HG03159 (cell line): ENCODE results near the gene PLG.
"Not testable (repeated sequence)": the region's sequence is repeated elsewhere in the genome, so short reads cannot be mapped to it uniquely, and the experiment has no call there.

Experiments used
- ATAC-seq: cut with Tn5 transposase; IDR thresholded peaks from one replicate; pipeline ENCODE4 v1.9.1; 2021; ENCODE audit warnings: mild to moderate bottlenecking, moderate library complexity; ENCODE audit not compliant: unreplicated experiment

The PLG gene

GRCh38 chr6:160697826-160698225 lies 4.2 kb upstream of the PLG start:
- no peak for ATAC-seq

GRCh38 chr6:160704688-160705087 lies 2.6 kb downstream of the PLG start:
- not testable (repeated sequence) for ATAC-seq

DNA sequence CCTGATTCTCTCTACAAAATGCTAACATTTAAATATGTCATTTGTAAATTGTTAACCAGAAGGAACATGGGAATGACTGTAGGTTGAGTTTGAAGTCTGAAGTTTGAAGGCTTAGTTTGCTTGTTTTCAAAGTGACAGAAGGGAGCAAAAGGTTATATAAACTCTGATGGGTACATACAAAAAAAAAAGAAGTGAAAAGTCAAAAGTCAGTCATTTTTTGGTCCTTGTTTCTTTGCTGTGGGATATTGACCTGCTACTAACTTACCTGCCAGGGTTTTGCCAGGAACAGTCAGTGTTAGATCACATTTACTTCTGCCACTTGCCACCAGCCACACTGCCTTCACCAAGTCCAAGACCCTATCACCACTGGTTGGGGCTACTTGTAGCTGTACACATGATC lies 6.9 kb downstream of the PLG start:
- not testable (repeated sequence) for ATAC-seq

GRCh38 chr6:160714731-160715316 lies 12.8 kb downstream of the PLG start:
- ATAC-seq: no peak

GRCh38 chr6:160730911-160731310 lies 28.9 kb downstream of the PLG start:
- peak; percentile 38 for ATAC-seq

- ATAC-seq: peak; percentile 78
Observed at GRCh38 chr6:160733050-160733646, 31.1 kb downstream of the PLG start.

DNA sequence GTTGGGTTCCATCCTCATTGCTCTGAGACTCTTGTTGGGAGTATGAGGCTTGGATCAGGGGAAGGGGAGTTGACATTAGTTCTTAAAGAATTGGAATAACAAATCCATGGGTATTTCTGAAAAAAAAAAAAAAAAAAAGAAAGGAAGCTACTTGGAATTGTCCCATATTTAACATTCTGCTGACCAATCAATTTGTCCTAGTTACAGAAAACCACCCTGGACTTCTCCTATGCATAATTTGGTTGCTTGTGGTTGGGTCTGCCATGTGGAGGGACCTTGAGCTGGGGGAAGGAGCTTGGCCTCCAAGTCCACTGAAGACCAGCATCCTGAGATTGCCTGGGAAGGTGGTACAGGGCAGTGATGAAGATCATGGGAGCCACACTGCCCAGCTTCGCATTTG lies 32.6 kb downstream of the PLG start:
- ATAC-seq: no peak

- peak; percentile 50 for ATAC-seq
Observed at GRCh38 chr6:160735523-160735922, 33.5 kb downstream of the PLG start.

DNA sequence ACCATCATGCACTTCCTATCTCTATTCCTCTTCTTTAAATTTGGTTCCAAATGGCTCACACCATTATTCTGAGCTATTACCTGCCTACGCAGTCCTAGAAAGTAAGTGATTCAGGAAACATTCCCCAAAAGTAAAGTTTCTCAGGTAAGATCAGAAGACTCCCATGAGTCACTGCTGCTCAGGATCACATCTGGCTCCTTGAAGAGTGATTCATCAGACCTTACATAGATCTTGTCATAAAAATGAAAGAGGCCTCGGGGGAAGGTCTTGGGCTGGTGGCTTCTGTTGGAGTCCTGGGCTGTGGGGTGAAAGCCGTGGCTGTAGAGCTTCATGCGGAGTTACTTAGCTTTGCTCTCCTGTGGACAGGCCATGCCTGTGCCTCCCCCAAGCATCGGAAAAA lies 35.9 kb downstream of the PLG start:
- no peak for ATAC-seq

GRCh38 chr6:160739955-160740354 lies 37.9 kb downstream of the PLG start:
- no peak for ATAC-seq

- ATAC-seq: peak; percentile 98
Observed at GRCh38 chr6:160741012-160741411, 39.0 kb downstream of the PLG start.

GRCh38 chr6:160742090-160742489 lies 40.0 kb downstream of the PLG start:
- peak; percentile 51 for ATAC-seq

GRCh38 chr6:160750276-160750689 lies 48.2 kb downstream of the PLG start:
- ATAC-seq: peak; percentile 88

- ATAC-seq: not testable (repeated sequence)
Observed at GRCh38 chr6:160753211-160753610, 51.2 kb downstream of the PLG start.

DNA sequence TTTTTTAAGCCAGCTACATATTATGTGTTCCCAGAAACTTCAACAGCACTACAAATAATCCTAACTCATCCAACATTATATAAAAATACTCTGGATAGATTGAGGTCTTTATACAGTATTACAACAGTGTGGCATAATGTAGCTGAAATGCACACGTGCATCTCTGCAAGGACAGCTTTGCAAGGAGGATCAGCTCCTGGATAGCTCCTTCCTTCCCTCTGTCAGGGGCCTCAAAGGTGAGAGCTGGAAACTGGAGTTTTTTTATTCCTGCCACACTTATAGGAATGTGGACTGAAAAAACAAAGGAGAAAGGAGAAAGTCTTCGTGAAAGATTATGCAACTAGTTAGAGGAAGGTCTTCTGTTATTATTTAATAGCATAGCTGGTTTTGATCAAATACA lies 53.1 kb downstream of the PLG start:
- ATAC-seq: no peak

- no peak for ATAC-seq
Observed at GRCh38 chr6:160756021-160756420, 54.0 kb downstream of the PLG start.

GRCh38 chr6:160756871-160757270 lies 54.8 kb downstream of the PLG start:
- ATAC-seq: no peak

DNA sequence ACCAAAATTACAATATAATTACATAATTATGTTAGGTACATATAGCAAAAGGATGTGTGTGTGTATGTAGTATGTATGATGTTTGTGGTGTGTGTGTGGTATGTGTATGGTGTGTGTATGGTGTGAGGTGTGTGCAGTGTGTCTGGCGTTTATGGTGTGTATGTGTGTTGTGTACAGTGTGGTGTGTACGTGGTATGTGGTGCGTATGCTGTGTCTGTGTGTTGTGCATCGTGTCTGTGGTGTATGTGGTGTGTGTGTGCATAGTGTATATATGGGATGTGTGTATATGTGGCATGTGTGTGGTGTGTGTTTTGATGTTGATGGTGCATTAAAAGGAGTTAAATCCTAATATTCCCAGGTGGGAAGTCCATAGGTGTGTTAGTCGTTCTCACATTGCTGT lies 62.8 kb downstream of the PLG start:
- ATAC-seq: no peak

- ATAC-seq: no peak
Observed at GRCh38 chr6:160765412-160765811, 63.4 kb downstream of the PLG start.

- ATAC-seq: no peak
Observed at GRCh38 chr6:160766657-160766988, 64.6 kb downstream of the PLG start.

DNA sequence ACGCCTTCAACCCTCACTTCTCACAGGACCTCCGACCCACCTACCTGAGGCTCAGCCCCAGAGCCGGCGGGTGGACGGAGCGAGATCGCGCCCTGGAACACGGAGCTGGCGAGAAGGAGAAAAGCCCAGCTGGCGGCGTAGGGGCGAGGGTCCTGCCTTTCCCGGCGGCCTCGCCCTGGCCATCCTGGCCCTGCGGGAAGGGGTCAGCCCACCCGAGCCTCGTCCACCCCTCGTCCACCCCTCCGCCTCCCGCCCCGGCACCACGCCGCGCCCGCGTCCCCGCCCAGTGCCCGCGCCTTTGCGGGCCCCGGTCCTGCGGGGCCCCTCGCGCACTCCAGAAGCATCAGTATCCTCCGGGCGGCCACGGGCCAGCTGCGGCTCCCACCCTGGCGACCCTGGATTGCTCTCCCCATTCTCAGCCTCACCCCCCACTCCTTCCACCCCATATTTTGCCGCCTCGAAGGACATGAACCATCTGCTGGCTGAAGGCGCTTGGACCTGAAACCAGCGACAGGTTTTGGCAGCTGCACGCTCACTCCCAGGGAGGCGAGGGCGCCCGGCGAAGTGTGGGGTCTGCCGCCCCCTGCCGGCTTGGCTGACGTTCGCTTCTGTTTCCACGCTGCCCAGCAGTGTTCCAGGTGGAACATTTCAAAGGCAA lies 65.1 kb downstream of the PLG start:
- peak; percentile 95 for ATAC-seq

GRCh38 chr6:160767647-160768019 lies 65.6 kb downstream of the PLG start:
- peak; percentile 21 for ATAC-seq

- ATAC-seq: no peak
Observed at GRCh38 chr6:160768101-160768500, 66.1 kb downstream of the PLG start.
